Measurements from ENCODE around the gene BIN2. TPM values are rescaled to one million over a fixed set of nuclear protein-coding genes. Genes with fewer than 3 reads are reported as not detected.

The BIN2 gene
- total and polyA plus RNA-seq, 10 of the 15 experiments (the other 5 are each of a cell fraction or from before 2014, with no cell fraction given): 8.6 to 42.9 (median 32.1) TPM

- ChIA-PET RAD21 (ENCODE audit: unreplicated experiment) (no interaction called here), SMC1A (ENCODE audit: uncharacterized antibody, unreplicated experiment) (interaction anchor here (0.6 to 1.2 kb wide), 2 partner anchors 12 to 595 kb away, joined by 3 to 4 read pairs; no protein-coding TSS in a partner anchor), POLR2A (no interaction called here), CTCF (no interaction called here)
- Histone ChIP-seq H3K36me3 (ENCODE audit: control insufficient read depth in 2 of 2, insufficient read depth in 2 of 2, low read length in 1 of 2) (peaks cover 0 to 10% of the 10 kb centered on the region in 2 experiments), H3K27me3 (replicated peaks in 1 of 2; ENCODE audit: control insufficient read depth in 2 of 2, insufficient read depth in 2 of 2, low read length in 1 of 2) (no peaks in the 10 kb centered on the region), H3K79me2 (ENCODE audit: control insufficient read depth, insufficient read depth, low read length) (no peaks in the 10 kb centered on the region), H4K20me1 (ENCODE audit: control insufficient read depth, insufficient read depth) (no peaks in the 10 kb centered on the region), H3K4me3 (no peak overlapping the region), H3K4me1 (ENCODE audit: control insufficient read depth, insufficient read depth, low read length) (peaks cover 14% of the 10 kb centered on the region), H3K4me2 (ENCODE audit: control insufficient read depth, insufficient read depth) (no peak overlapping the region), H3K9ac (ENCODE audit: control insufficient read depth, insufficient read depth, low read length) (no peak overlapping the region), H3K27ac (ENCODE audit: control insufficient read depth, insufficient read depth) (no peak overlapping the region), H3K9me3 (replicated peaks; ENCODE audit: control insufficient read depth, insufficient read depth, low read length) (no peaks in the 10 kb centered on the region; the same call in 2 of the 3 replicates), H2AFZ (ENCODE audit: control insufficient read depth, low read depth, low read length) (no peak overlapping the region)
- WGBS (ENCODE audit: insufficient coverage, insufficient replicate concordance, low lambda C conversion rate, missing lambda C conversion rate): 98% methylated on average over 6 of the region's 6 CpGs
- FAIRE-seq: no peak
- BruUV-seq (replicated peaks): no TSS peak
- no peak for DNase-seq (ENCODE audit: low read depth, low spot score)
- in situ Hi-C loops (cut with MboI): no loop called here
- ATAC-seq: no peak
- TF ChIP-seq BHLHE40 (IDR thresholded peaks at IDR 0.05; ENCODE audit: borderline replicate concordance in 1 of 2, low read depth in 2 of 2, low read length in 1 of 2): no peak
- no peak for TF ChIP-seq MLLT1 (IDR thresholded peaks at IDR 0.05)
- TF ChIP-seq YY1 (IDR thresholded peaks at IDR 0.05; ENCODE audit: low read depth, low read length): no peak
- TF ChIP-seq MAX (IDR thresholded peaks at IDR 0.05; ENCODE audit: low read depth, low read length): no peak
- TF ChIP-seq LARP7 (IDR thresholded peaks at IDR 0.05): no peak
- TF ChIP-seq KDM1A (IDR thresholded peaks at IDR 0.05; ENCODE audit: borderline replicate concordance): no peak
- no peak for TF ChIP-seq ESRRA (IDR thresholded peaks at IDR 0.05; ENCODE audit: low read length)
- no peak for TF ChIP-seq CBX3 (IDR thresholded peaks at IDR 0.05; ENCODE audit: borderline replicate concordance, low read depth)
- no peak for TF ChIP-seq MXI1 (IDR thresholded peaks at IDR 0.05; ENCODE audit: low read depth, low read length)
- TF ChIP-seq RCOR1 (conservative IDR thresholded peaks at IDR 0.05; ENCODE audit: low read depth, low read length): no peak
- no peak for TF ChIP-seq ASH2L (IDR thresholded peaks at IDR 0.05; ENCODE audit: borderline replicate concordance, low read depth)
- no peak for TF ChIP-seq PKNOX1 (IDR thresholded peaks at IDR 0.05)
- intact Hi-C loops (cut with micrococcal nuclease; ENCODE audit: unreplicated experiment): no loop called here
Measured at GRCh38 chr12:51362307-51362706, 38.3 kb upstream of the BIN2 start.
